Astrocyte of the spinal cord (primary cell): ENCODE results near the gene LINS1.

Source experiments
- DNase-seq: peaks from one replicate; pipeline ENCODE4 v3.0.0; 2011; ENCODE audit warnings: low read depth, low spot score
- H3K4me3 ChIP-seq: 2 replicates; pipeline ENCODE4 v1.5.1; 2011; ENCODE audit warnings: low read depth, mild to moderate bottlenecking, low read length, moderate library complexity
- CTCF ChIP-seq: IDR thresholded peaks from 2 replicates; pipeline ENCODE4 v1.5.1; 2012; ENCODE audit warnings: low read depth, mild to moderate bottlenecking, low read length, inconsistent platforms
- in situ Hi-C: cut with HindIII; loops from 2 replicates; pipeline ENCODE4 v1.10.0; 2017; ENCODE audit warnings: low sequenced_read_pairs

LINS1 gene

GRCh38 chr15:100553468-100553867 is 48.5 kb downstream of the LINS1 start:
- H3K4me3 ChIP-seq = no peak overlapping the region
- DNase-seq = no peak
- in situ Hi-C loops = no loop called here
- TF ChIP-seq CTCF = no peak

GRCh38 chr15:100547961-100548360 is 54.0 kb downstream of the LINS1 start:
- in situ Hi-C loops = no loop called here
- no peak for DNase-seq
- H3K4me3 ChIP-seq = no peak overlapping the region
- no peak for TF ChIP-seq CTCF

- no peak for TF ChIP-seq CTCF
- H3K4me3 ChIP-seq = no peak overlapping the region
Measured at GRCh38 chr15:100544946-100545345, 57.0 kb downstream of the LINS1 start.

GRCh38 chr15:100544338-100544841 is 57.6 kb downstream of the LINS1 start:
- in situ Hi-C loops = no loop called here
- no peak overlapping the region for H3K4me3 ChIP-seq
- no peak for DNase-seq
- TF ChIP-seq CTCF = no peak

More at GRCh38 chr15:100544946-100545345, 57.0 kb downstream of the LINS1 start:
- in situ Hi-C loops = no loop called here
- no peak for DNase-seq

GRCh38 chr15:100542290-100542689 is 59.7 kb downstream of the LINS1 start:
- no peak for DNase-seq
- no peak for TF ChIP-seq CTCF
- no peak overlapping the region for H3K4me3 ChIP-seq
- in situ Hi-C loops = no loop called here

GRCh38 chr15:100537331-100537730 is 64.7 kb downstream of the LINS1 start:
- TF ChIP-seq CTCF = no peak
- H3K4me3 ChIP-seq = no peak overlapping the region
- in situ Hi-C loops = no loop called here
- DNase-seq = no peak

- in situ Hi-C loops = no loop called here
- no peak for DNase-seq
- H3K4me3 ChIP-seq = no peak overlapping the region
- no peak for TF ChIP-seq CTCF
Measured at GRCh38 chr15:100536733-100537132, 65.3 kb downstream of the LINS1 start.
